ENCODE measurements around the gene INPP4B.
A peak's percentile ranks its signal among the peaks of the same experiment; 100 is the strongest.
"Not testable (repeated sequence)": the region's sequence is repeated elsewhere in the genome, so short reads cannot be mapped to it uniquely, and the experiment has no call there.

The INPP4B gene

GRCh38 chr4:142402156-142402555, 443.9 kb downstream of the INPP4B start:
- no peak overlapping the region for H3K4me3 ChIP-seq (ENCODE audit: low read length)
- no peak overlapping the region for H3K4ac ChIP-seq (ENCODE audit: low read depth, low read length)
- no peak overlapping the region for H2AK5ac ChIP-seq (ENCODE audit: low read length)
- no peak overlapping the region for H4K5ac ChIP-seq (ENCODE audit: low read length)
- H3K4me1 ChIP-seq (ENCODE audit: control insufficient read depth, low read depth, low read length): peaks cover 7% of the 10 kb centered on the region
- no peak overlapping the region for H3K56ac ChIP-seq (ENCODE audit: low read length)
- H4K8ac ChIP-seq (ENCODE audit: low read depth, low read length): no peak overlapping the region
- H3K36me3 ChIP-seq (ENCODE audit: control insufficient read depth, insufficient read depth, low read length): no peaks in the 10 kb centered on the region
- no peak overlapping the region for H2BK5ac ChIP-seq (ENCODE audit: low read length)
- peak; percentile 30 for DNase-seq
- no peaks in the 10 kb centered on the region for H3K79me2 ChIP-seq (ENCODE audit: control insufficient read depth, insufficient read depth, low read length)
- WGBS (ENCODE audit: extremely low coverage, insufficient coverage, low lambda C conversion rate): no CpG with 5 or more reads among the region's 2 CpGs
- no peak overlapping the region for H2BK120ac ChIP-seq (ENCODE audit: low read depth, low read length)
- no peaks in the 10 kb centered on the region for H3K27me3 ChIP-seq (ENCODE audit: insufficient read depth, low read length, poor library complexity)
- H3K9ac ChIP-seq (ENCODE audit: low read length): no peak overlapping the region
- no peak overlapping the region for H3K18ac ChIP-seq (ENCODE audit: low read length)
- no peaks in the 10 kb centered on the region for H3K79me1 ChIP-seq (ENCODE audit: low read length)
- H3K23ac ChIP-seq (ENCODE audit: low read length): no peak overlapping the region
- no peak overlapping the region for H3K4me2 ChIP-seq (ENCODE audit: low read length)
- H2BK15ac ChIP-seq (replicated peaks; ENCODE audit: low read depth): no peak overlapping the region
- no peak overlapping the region for H3K27ac ChIP-seq (ENCODE audit: low read depth, low read length)

DNA sequence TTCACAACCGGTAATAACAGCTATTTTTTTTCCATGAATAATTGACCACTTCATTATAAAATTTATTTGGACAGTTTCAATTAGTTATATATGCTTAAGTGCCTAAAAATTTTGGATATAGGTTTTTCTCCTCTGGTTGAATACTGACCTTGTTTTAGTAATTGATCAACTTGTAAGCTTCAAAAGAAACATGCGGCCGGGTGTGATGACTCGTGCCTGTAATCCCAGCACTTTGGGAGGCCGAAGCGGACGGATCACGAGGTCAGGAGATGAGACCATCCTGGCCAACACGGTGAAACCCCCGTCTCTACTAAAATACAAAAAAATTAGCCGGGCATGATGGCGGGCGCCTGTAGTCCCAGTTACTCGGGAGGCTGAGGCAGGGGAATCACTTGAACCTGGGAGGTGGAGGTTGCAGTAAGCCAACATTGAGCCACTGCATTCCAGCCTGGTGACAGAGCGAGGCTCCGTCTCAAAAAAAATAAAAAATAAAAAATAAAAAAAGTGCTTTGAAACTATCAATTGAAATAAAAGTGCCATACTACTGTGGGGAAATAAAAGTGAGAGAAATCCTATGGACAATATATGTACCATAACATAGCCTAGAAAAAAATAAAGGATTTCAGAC, 448.6 kb downstream of the INPP4B start:
- H2BK15ac ChIP-seq (replicated peaks; ENCODE audit: low read depth); H3K23ac ChIP-seq (ENCODE audit: low read length); H3K18ac ChIP-seq (ENCODE audit: low read length); H3K27me3 ChIP-seq (ENCODE audit: insufficient read depth, low read length, poor library complexity); H3K4me1 ChIP-seq (ENCODE audit: control insufficient read depth, low read depth, low read length); H3K9ac ChIP-seq (ENCODE audit: low read length); H4K5ac ChIP-seq (ENCODE audit: low read length); H3K27ac ChIP-seq (ENCODE audit: low read depth, low read length); H3K4me2 ChIP-seq (ENCODE audit: low read length); DNase-seq; H2BK5ac ChIP-seq (ENCODE audit: low read length); H3K36me3 ChIP-seq (ENCODE audit: control insufficient read depth, insufficient read depth, low read length); H3K79me1 ChIP-seq (ENCODE audit: low read length); H3K4me3 ChIP-seq (ENCODE audit: low read length); H2BK120ac ChIP-seq (ENCODE audit: low read depth, low read length); H3K4ac ChIP-seq (ENCODE audit: low read depth, low read length); H4K8ac ChIP-seq (ENCODE audit: low read depth, low read length); H3K56ac ChIP-seq (ENCODE audit: low read length); H3K79me2 ChIP-seq (ENCODE audit: control insufficient read depth, insufficient read depth, low read length); H2AK5ac ChIP-seq (ENCODE audit: low read length): not testable (repeated sequence)
- WGBS (ENCODE audit: extremely low coverage, insufficient coverage, low lambda C conversion rate): no CpG with 5 or more reads among the region's 16 CpGs

DNA sequence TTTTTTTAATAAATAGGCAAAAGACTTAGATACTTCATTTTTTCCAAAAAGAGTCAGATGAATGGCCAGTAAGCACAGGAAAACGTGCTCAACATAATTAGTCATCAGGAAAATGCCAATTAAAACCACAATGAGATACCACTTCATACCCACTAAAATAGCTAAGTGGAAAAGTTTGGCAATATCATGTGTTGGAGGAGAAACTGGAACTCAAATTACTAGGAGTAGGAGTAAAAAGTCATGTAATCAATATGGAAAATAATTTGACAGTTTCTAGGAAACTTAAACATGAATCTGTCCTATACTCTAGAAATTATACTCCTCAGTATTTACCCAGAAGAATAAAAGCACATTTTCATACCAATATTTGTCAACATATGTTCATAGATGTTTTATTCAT, 449.8 kb downstream of the INPP4B start:
- Histone ChIP-seq H3K79me1 (ENCODE audit: low read length) (no peaks in the 10 kb centered on the region), H3K4me3 (ENCODE audit: low read length) (no peak overlapping the region), H3K27ac (ENCODE audit: low read depth, low read length) (no peak overlapping the region), H3K36me3 (ENCODE audit: control insufficient read depth, insufficient read depth, low read length) (no peaks in the 10 kb centered on the region), H3K56ac (ENCODE audit: low read length) (no peak overlapping the region), H2BK120ac (ENCODE audit: low read depth, low read length) (no peak overlapping the region), H2AK5ac (ENCODE audit: low read length) (no peak overlapping the region), H4K8ac (ENCODE audit: low read depth, low read length) (no peak overlapping the region), H3K9ac (ENCODE audit: low read length) (no peak overlapping the region), H2BK5ac (ENCODE audit: low read length) (no peak overlapping the region), H4K5ac (ENCODE audit: low read length) (no peak overlapping the region), H3K4me2 (ENCODE audit: low read length) (no peak overlapping the region), H3K27me3 (ENCODE audit: insufficient read depth, low read length, poor library complexity) (no peaks in the 10 kb centered on the region), H3K4ac (ENCODE audit: low read depth, low read length) (no peak overlapping the region), H3K79me2 (ENCODE audit: control insufficient read depth, insufficient read depth, low read length) (no peaks in the 10 kb centered on the region), H2BK15ac (replicated peaks; ENCODE audit: low read depth) (no peak overlapping the region), H3K18ac (ENCODE audit: low read length) (no peak overlapping the region), H3K4me1 (ENCODE audit: control insufficient read depth, low read depth, low read length) (no peaks in the 10 kb centered on the region), H3K23ac (ENCODE audit: low read length) (no peak overlapping the region)
- no peak for DNase-seq
- no CpG with 5 or more reads among the region's 1 CpG for WGBS (ENCODE audit: extremely low coverage, insufficient coverage, low lambda C conversion rate)

- H3K27ac ChIP-seq (ENCODE audit: low read depth, low read length): no peak overlapping the region
Measured at GRCh38 chr4:142393127-142393526, 453.0 kb downstream of the INPP4B start.

DNA sequence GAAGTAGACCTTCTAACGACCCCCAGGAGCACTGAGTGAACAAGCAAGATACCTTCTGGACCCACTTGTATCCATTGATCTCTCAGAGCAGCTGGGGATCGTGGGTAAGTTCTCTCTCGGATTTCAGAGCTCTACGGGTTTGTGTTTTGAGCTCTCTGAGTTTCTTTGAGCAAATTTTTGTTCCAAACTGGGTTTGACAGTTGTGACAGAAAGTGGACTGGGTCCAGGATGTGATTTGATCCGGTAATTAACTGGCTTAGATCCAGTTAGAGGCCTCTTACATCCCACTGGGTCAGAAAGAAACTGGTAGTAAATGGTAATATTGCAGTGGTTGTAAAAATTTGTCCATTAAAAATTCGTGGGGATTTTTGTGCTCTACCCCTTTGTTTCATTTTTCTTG, 459.2 kb downstream of the INPP4B start:
- Histone ChIP-seq H3K36me3 (ENCODE audit: control insufficient read depth, insufficient read depth, low read length) (no peaks in the 10 kb centered on the region), H3K23ac (ENCODE audit: low read length) (no peak overlapping the region), H3K79me1 (ENCODE audit: low read length) (no peaks in the 10 kb centered on the region), H3K27ac (ENCODE audit: low read depth, low read length) (no peak overlapping the region), H4K8ac (ENCODE audit: low read depth, low read length) (no peak overlapping the region), H3K79me2 (ENCODE audit: control insufficient read depth, insufficient read depth, low read length) (no peaks in the 10 kb centered on the region), H3K9ac (ENCODE audit: low read length) (no peak overlapping the region), H2AK5ac (ENCODE audit: low read length) (no peak overlapping the region), H3K56ac (ENCODE audit: low read length) (no peak overlapping the region), H3K27me3 (ENCODE audit: insufficient read depth, low read length, poor library complexity) (no peaks in the 10 kb centered on the region), H2BK15ac (replicated peaks; ENCODE audit: low read depth) (no peak overlapping the region), H3K4me2 (ENCODE audit: low read length) (no peak overlapping the region), H2BK120ac (ENCODE audit: low read depth, low read length) (no peak overlapping the region), H3K4ac (ENCODE audit: low read depth, low read length) (no peak overlapping the region), H3K4me3 (ENCODE audit: low read length) (no peak overlapping the region), H2BK5ac (ENCODE audit: low read length) (no peak overlapping the region), H3K4me1 (ENCODE audit: control insufficient read depth, low read depth, low read length) (no peaks in the 10 kb centered on the region), H4K5ac (ENCODE audit: low read length) (no peak overlapping the region), H3K18ac (ENCODE audit: low read length) (no peak overlapping the region)
- DNase-seq: no peak
- WGBS (ENCODE audit: extremely low coverage, insufficient coverage, low lambda C conversion rate): no CpG with 5 or more reads among the region's 6 CpGs

More at GRCh38 chr4:142393127-142393526, 453.0 kb downstream of the INPP4B start:
- Histone ChIP-seq H3K36me3 (ENCODE audit: control insufficient read depth, insufficient read depth, low read length) (no peaks in the 10 kb centered on the region), H3K79me2 (ENCODE audit: control insufficient read depth, insufficient read depth, low read length) (no peaks in the 10 kb centered on the region), H3K27me3 (ENCODE audit: insufficient read depth, low read length, poor library complexity) (no peaks in the 10 kb centered on the region), H4K5ac (ENCODE audit: low read length) (no peak overlapping the region), H3K79me1 (ENCODE audit: low read length) (no peaks in the 10 kb centered on the region), H2BK15ac (replicated peaks; ENCODE audit: low read depth) (no peak overlapping the region), H3K23ac (ENCODE audit: low read length) (no peak overlapping the region), H3K4me2 (ENCODE audit: low read length) (no peak overlapping the region), H3K4me3 (ENCODE audit: low read length) (no peak overlapping the region), H3K18ac (ENCODE audit: low read length) (no peak overlapping the region), H2BK120ac (ENCODE audit: low read depth, low read length) (no peak overlapping the region), H3K4ac (ENCODE audit: low read depth, low read length) (no peak overlapping the region), H2BK5ac (ENCODE audit: low read length) (no peak overlapping the region), H3K9ac (ENCODE audit: low read length) (no peak overlapping the region), H4K8ac (ENCODE audit: low read depth, low read length) (no peak overlapping the region), H2AK5ac (ENCODE audit: low read length) (no peak overlapping the region), H3K4me1 (ENCODE audit: control insufficient read depth, low read depth, low read length) (no peaks in the 10 kb centered on the region), H3K56ac (ENCODE audit: low read length) (no peak overlapping the region)
- DNase-seq: no peak
- WGBS (ENCODE audit: extremely low coverage, insufficient coverage, low lambda C conversion rate): no CpG with 5 or more reads among the region's 4 CpGs

DNA sequence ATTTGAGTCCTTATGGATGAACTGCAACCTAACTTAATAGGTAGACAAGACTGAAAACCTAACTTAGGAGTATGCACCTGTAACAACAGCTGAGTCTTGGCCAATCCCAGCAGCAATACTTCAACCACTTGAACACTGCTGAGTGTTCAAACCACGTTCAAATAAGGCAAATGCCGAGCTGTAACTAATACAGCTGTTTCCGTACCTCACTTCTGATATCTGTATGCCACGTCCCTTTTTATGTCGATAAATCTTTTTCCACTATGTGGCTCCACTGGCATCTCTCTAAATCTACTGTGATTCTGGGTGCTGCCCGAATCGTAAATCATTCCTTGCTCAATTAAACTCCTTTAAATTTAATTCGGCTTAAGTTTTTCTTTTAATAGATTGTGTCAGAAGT, 459.7 kb downstream of the INPP4B start:
- Histone ChIP-seq H3K79me2 (ENCODE audit: control insufficient read depth, insufficient read depth, low read length) (no peaks in the 10 kb centered on the region), H3K27me3 (ENCODE audit: insufficient read depth, low read length, poor library complexity) (no peaks in the 10 kb centered on the region), H4K5ac (ENCODE audit: low read length) (no peak overlapping the region), H3K18ac (ENCODE audit: low read length) (no peak overlapping the region), H3K4me1 (ENCODE audit: control insufficient read depth, low read depth, low read length) (no peaks in the 10 kb centered on the region), H3K4ac (ENCODE audit: low read depth, low read length) (no peak overlapping the region), H2BK15ac (replicated peaks; ENCODE audit: low read depth) (no peak overlapping the region), H3K79me1 (ENCODE audit: low read length) (no peaks in the 10 kb centered on the region), H2AK5ac (ENCODE audit: low read length) (no peak overlapping the region), H3K4me2 (ENCODE audit: low read length) (no peak overlapping the region), H3K56ac (ENCODE audit: low read length) (no peak overlapping the region), H4K8ac (ENCODE audit: low read depth, low read length) (no peak overlapping the region), H2BK120ac (ENCODE audit: low read depth, low read length) (no peak overlapping the region), H3K4me3 (ENCODE audit: low read length) (no peak overlapping the region), H3K27ac (ENCODE audit: low read depth, low read length) (no peak overlapping the region), H3K9ac (ENCODE audit: low read length) (no peak overlapping the region), H2BK5ac (ENCODE audit: low read length) (no peak overlapping the region), H3K36me3 (ENCODE audit: control insufficient read depth, insufficient read depth, low read length) (no peaks in the 10 kb centered on the region), H3K23ac (ENCODE audit: low read length) (no peak overlapping the region)
- WGBS (ENCODE audit: extremely low coverage, insufficient coverage, low lambda C conversion rate): no CpG with 5 or more reads among the region's 8 CpGs
- DNase-seq: no peak
